Activated CD4-positive, CD25-positive, alpha-beta regulatory T cell (primary cell): ENCODE measurements around the gene MRPL43.

Source experiments
- DNase-seq, 4 experiments: peaks; one replicate each; lab custom pipeline; 2025; lab: John Stamatoyannopoulos, UW

MRPL43 gene

DNA sequence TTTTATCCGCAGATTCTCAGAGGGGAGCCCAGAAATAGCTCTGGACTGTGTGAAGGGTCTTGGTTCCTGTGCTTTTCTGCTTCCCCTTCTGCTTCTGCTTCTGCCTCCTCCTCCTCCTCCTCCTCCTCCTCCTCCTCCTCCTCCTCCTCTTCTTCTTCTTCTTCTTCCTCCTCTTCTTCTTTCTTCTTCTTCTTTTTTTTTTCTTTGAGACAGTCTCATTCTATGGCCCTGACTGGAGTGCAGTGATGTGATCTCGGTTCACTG lies 32.1 kb upstream of the MRPL43 start:
- no peak for DNase-seq

DNA sequence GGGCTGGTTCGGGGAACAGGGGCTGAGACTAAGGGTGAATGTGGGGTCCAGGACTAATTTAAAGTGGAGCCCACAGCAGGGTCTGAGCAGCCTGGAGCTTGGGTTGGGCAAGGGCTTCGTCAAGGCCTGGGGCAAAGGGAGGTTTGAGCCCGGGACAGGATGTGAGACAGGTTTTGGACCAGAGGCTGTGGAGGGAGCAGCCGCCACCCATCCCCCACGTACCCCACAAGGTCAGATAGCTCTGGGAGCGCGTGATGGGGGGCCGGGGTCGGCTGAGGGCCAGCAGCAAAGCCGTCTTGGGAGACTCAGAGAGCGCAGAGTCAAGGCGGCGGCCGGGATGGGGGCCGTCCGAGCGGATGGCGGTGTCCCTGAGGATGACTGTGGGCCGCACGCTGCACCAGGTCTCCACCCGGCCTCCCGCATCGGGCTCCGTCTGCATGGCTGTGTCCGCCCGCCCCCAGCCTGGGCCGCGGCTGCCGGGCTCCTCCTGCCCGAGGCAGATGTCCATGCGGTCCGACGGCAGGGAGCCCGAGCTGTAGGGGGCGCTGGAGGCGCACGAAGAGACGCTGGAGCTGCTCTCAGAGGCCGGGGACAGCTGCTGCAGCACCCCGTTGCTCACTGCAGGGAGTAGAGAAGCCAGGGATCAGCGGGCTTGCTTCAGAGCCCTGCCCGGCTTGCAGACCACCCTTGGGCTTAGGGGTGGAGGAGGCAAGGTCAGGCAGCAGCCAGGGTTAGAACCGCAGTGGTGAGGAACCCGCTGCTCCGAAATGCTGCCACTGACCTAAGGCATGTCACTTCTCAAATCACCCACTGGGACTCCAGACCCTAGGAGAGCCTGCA lies 31.5 kb upstream of the MRPL43 start:
- peak; percentile 39 to 61 (median 50) for DNase-seq

- no peak for DNase-seq
Measured at GRCh38 chr10:101018118-101018599, 30.9 kb upstream of the MRPL43 start.

GRCh38 chr10:101016814-101017213 lies 29.5 kb upstream of the MRPL43 start:
- DNase-seq, result no peak

DNA sequence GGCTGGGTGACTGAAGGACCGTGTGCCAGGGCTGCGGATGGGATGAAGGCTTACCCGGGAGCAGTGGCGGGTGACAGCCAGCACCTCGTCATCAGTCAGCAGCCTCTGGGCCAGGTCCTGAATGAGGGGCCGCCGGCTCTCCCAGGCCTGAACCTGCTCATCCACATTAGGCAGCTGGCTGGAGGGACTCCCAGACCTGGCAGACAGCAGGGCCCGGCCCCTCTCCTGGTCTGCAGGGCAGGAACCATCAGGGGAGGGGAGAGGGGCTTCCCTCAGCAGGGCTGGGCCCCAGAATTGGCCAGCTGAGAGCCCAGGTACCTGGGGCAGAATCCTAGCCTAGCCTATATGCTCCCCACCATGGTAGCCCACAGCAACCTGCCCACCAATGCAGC lies 28.3 kb upstream of the MRPL43 start:
- no peak for DNase-seq

GRCh38 chr10:101014966-101015581 lies 27.8 kb upstream of the MRPL43 start:
- no peak for DNase-seq

DNA sequence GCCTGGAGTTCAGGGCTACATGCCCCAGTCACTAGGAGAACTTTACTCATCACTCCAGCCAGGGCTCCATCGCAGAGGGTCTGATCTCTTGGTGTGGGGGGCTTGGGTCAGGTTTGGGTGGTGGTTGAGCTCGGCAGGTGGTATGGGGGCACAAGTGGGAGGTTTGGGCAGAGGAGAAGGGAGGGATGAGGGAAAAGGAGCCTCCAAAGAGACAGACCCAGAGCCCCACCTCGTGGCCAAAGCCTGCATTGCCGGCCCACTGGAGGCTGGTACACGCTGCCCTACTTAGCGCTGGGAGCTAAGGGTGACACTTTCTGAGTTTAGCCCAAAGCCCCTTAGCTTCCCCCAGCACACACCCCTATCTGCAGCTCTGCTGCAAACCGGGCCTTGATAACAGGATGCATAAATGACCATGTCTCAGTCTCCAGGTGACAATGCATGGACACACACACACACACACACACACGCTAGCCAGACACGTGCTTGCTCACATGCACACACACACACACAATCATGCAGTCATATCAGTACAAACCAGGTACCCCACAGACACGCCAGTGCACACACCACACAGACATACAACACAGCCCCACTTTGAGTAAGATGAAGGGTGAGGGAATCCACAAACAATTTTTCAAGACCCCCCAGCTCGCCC lies 27.1 kb upstream of the MRPL43 start:
- peak; percentile 33 to 70 (median 52) for DNase-seq

- DNase-seq, result no peak
Measured at GRCh38 chr10:101013365-101013825, 26.1 kb upstream of the MRPL43 start.

DNA sequence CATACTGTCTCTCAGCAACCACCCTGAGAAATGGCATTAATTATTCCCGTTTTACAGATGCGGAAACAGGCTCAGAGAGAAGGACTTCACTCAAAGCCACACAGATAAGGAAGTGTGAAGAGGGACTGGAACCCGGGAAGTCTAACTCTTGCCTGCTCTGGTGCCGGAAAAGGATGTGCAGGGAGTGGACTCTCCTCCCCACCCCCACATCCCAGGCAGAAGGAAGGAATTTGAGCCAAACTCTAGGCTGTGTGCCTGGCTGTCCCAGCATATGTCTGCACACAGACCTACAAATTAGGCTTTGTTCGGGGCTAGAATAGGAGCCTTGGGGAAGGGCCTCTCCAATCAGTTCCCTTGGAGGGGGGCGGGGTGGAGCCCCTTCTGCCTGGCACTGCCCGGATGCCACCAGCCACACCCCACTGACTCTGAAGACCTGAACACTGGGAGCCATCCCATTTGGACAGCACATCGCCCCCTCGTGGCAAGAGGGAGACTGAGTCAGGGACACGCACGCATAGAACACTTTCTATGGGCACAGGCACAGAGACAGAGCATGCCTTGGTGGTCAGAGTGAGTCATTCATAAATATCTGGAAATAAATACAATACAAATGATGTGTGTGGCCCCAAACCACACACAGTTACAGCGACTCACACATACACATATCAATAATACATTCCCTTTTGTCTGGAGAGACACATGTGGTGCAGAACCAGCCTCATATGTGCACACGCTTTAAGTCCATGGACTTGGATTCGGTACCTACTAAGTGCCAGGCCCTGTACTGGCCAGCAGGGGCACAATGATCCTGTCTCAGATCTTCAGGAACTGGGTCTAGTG lies 25.4 kb upstream of the MRPL43 start:
- peak; percentile 51 to 59 (median 58) for DNase-seq

GRCh38 chr10:101011517-101012423 lies 24.5 kb upstream of the MRPL43 start:
- no peak for DNase-seq

DNA sequence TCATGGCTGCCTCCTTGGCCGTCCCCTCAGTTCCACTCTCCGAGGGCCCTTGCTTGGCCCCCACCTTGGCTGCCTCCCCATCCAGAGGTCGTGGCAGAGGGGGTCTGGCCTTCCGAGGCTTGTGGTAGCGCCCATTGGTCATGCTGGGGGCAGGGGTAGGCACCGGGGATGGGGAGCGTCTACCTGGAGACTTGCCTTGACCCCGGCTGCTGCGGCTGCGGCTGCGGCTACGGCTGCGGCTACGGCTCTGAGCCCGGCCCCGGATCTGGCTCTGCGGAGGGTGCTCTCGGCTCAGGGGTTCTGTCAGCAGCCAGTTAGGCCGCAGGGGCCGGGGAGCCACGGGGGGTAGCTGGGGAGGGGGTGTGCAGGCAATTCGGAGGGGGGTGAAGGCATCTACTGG lies 23.0 kb upstream of the MRPL43 start:
- DNase-seq, result no peak

- no peak for DNase-seq
Measured at GRCh38 chr10:101008823-101009423, 21.6 kb upstream of the MRPL43 start.

- no peak for DNase-seq
Measured at GRCh38 chr10:101007915-101008822, 20.9 kb upstream of the MRPL43 start.

GRCh38 chr10:101007099-101007711 lies 19.9 kb upstream of the MRPL43 start:
- no peak for DNase-seq

DNA sequence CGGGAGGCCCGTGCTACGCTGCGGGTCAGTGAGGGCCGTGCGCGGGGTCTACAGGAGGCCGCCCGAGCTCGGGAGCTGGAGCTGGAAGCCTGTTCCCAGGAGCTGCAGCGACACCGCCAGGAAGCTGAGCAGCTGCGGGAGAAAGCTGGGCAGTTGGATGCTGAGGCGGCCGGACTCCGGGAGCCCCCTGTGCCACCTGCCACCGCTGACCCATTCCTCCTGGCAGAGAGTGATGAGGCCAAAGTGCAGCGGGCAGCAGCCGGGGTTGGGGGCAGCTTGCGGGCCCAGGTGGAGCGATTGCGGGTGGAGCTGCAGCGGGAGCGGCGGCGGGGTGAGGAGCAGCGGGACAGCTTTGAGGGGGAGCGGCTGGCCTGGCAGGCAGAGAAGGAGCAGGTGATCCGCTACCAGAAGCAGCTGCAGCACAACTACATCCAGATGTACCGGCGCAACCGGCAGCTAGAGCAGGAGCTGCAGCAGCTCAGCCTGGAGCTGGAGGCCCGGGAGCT lies 19.3 kb upstream of the MRPL43 start:
- no peak for DNase-seq

GRCh38 chr10:101005869-101006567 lies 18.7 kb upstream of the MRPL43 start:
- no peak for DNase-seq

- DNase-seq, result no peak
Measured at GRCh38 chr10:101005361-101005760, 18.1 kb upstream of the MRPL43 start.

DNA sequence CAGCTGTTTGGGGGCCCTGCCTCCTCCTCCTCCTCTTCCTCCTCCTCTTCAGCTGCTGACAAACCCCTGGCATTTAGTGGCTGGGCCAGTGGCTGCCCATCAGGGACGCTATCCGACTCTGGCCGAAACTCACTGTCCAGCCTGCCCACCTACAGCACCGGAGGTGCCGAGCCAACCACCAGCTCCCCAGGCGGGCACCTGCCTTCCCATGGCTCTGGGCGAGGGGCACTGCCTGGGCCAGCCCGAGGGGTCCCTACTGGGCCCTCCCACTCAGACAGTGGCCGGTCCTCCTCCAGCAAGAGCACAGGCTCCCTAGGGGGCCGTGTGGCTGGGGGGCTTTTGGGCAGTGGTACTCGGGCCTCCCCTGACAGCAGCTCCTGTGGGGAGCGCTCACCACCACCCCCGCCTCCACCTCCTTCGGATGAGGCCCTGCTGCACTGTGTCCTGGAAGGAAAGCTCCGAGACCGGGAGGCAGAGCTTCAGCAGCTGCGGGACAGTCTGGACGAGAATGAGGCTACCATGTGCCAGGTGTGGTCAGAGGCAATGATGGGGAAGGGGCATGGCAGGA lies 16.4 kb upstream of the MRPL43 start:
- DNase-seq, result no peak
